Kidney glomerular epithelial cell (primary cell): Measurements from ENCODE around the gene GTF2I.
"Not testable (repeated sequence)": the region's sequence is repeated elsewhere in the genome, so short reads cannot be mapped to it uniquely, and the experiment has no call there.

Source experiments
- DNase-seq: peaks from one replicate; lab custom pipeline; 2025; lab: John Stamatoyannopoulos, UW

The GTF2I gene

DNA sequence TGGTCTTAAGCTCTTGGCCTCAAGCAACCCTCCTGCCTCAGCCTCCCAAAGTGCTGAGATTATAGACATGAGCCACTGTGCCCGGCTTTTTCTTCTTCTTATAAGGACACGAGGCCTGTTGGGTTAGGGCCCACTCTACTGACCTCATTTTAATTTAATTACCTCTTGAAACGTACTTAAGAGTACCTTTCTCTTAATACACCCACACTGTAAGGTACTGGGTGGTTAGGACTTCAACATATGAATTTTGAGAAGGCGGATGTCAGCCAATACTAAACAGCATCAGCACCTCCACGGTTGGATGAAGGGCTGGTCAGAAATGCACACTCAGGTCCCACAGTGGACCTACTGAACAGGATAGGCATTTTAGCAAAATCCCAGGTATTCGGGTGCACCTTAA, 124.2 kb downstream of the GTF2I start:
- DNase-seq: not testable (repeated sequence)

DNA sequence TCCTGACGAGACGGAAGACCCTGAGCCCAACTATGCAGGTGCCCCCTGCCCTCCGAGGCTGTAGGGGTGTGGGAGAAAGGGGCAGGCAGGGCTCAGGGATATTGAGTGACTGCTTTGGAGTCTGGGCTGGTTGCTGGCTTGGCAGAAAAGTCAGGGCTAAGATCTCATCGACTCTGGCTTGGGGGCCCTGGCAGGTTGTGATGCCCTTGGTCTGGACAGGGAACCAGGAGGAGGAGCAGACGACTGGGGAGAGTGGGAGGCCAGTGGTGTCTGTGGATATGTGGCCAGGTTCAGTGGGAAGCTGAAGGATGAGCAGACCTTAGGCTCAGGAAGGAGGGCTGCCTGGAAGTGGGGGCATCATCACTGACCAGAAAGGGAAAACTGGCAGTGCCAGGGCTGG, 126.1 kb downstream of the GTF2I start:
- DNase-seq: not testable (repeated sequence)

GRCh38 chr7:74788369-74789150, 131.0 kb downstream of the GTF2I start:
- DNase-seq: peak; percentile 76

DNA sequence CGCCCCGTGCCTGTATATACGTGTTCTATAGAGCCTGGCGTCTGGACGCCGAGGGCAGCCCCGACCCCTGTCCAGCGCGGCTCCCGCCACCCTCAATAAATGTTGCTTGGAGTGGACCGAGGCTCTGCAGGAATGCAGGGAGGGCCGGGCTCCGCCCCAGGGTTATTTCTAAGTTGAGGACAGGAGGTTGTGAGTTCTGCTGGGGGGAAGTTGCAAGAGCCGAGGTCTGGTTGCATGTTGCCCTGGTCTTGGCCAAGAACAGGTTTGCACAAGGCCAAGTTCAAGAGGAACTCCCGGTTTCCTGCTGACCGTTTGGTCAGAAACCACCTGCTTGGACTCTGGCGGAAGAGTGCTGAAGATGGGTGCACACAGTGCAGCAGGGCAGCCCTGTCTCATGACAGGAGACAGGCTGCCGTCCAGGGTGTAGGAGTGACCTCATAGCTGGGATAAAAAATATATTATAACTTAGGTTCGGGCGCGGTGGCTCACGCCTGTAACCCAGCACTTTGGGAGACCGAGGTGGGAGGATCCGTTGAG, 131.8 kb downstream of the GTF2I start:
- DNase-seq: not testable (repeated sequence)

- not testable (repeated sequence) for DNase-seq
Measured at GRCh38 chr7:74797848-74798622, 140.5 kb downstream of the GTF2I start.

GRCh38 chr7:74798644-74799043, 141.1 kb downstream of the GTF2I start:
- peak; percentile 43 for DNase-seq
